Muscle of back (tissue), 11 donors: ENCODE measurements around the gene DRGX. TPM values are rescaled to one million over a fixed set of nuclear protein-coding genes. Genes with fewer than 3 reads are reported as not detected.
A peak's percentile ranks its signal among the peaks of the same experiment; 100 is the strongest.

Experiments used
- DNase-seq, 3 donors: peaks; one replicate each; pipeline versions ENCODE4 v3.0.0 to v3.0.0-alpha.2; 2013
- polyA plus RNA-seq, 10 donors: library from polyadenylated mRNA; unstranded; fragments of 120-200 nt; gene quantifications; one replicate each; pipeline ENCODE4 v1.2.1, GENCODE V29; 2013; ENCODE audit not compliant: insufficient read length in 10 of 10

The DRGX gene
- polyA plus RNA-seq, 10 donors, result 0.10 to 0.26 TPM; not detected in 8

DNA sequence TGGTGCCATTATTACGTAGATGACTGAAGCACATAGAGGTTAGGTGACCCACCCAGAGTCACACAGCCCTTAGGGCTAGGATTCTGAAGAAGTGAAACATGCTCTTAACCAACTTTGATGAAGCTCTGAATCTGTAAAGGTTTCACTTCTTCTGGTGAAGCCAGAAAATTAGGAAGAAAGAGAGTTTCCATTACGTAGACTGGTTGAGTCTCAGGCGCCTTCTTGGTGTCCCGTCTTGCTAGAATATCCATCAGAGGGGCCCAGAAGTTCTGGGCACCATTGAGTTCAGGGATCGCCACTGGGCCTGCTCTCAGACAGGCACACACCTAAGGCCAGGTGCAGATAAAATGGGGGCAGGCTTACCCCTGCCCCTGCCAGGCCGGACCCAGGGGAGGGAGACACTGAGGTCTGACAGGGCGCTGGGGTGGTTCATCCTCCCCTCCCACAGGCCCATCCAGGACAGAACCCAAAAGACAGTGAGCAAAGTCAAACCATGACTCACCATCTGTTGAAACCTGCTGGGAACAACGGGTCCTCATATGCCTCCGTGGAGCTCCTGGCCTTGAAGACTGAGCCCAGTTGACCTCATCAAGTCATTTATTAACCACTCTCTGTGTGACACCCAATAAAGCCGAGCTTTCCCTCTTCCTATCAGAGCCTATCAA is 33.2 kb downstream of the DRGX start:
- no peak for DNase-seq

DNA sequence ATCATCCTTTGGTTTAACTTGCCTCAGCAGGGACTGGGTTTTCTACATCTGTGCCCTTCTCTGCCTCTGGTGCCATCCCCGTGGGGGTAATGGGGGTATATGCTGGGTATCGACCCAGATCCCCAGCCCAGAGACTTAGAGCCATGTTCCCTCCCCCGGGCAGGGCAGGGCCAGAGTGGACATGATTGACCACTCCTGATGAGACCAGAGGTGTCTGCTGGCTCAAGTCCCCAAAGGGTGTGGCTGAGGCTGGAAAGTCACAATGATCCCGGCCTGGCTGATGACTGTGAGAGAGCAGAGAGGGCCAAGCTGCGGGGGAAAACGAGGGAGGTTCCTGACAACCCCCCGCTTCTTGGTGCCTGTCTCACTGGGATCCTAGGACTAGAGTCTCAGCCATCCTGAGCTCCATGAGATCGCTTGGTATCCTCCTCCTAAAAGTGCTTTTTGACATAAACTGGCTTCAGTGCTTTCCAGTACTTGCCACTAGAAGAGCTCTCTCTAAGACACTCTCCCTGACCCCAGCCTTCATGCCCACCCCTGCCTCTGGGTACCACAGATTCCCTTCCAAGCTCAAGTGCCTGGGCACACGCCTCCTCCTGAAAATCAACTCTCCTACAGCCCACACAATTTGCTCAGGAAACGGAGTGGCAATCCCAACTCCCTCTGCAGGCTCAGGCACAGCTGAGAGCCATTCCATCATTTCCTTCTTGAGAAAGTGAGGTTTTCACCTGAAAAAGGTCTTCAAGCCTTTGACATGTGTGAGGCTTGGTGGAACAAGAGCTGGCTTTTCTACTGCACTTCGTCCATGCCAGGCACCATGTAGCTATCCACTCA is 33.9 kb downstream of the DRGX start:
- no peak for DNase-seq

DNA sequence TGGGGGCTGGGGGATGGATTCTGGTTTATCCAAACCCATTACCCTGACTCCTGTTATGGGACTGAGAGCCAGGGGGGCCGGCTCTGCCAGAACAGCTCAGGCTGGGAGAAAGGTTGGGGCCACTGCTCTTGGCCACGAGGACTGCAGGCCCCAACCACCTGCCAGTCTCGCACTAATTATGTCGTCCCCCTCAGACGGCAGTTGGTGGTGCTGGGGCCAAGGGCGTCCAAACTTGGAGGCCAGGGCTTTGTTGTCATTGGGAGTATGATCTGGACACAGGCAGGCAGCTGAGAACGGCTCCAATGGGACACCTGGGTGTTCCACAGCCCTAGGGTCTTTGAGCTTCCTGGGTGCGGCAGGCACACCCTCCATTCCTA is 34.7 kb downstream of the DRGX start:
- no peak for DNase-seq

DNA sequence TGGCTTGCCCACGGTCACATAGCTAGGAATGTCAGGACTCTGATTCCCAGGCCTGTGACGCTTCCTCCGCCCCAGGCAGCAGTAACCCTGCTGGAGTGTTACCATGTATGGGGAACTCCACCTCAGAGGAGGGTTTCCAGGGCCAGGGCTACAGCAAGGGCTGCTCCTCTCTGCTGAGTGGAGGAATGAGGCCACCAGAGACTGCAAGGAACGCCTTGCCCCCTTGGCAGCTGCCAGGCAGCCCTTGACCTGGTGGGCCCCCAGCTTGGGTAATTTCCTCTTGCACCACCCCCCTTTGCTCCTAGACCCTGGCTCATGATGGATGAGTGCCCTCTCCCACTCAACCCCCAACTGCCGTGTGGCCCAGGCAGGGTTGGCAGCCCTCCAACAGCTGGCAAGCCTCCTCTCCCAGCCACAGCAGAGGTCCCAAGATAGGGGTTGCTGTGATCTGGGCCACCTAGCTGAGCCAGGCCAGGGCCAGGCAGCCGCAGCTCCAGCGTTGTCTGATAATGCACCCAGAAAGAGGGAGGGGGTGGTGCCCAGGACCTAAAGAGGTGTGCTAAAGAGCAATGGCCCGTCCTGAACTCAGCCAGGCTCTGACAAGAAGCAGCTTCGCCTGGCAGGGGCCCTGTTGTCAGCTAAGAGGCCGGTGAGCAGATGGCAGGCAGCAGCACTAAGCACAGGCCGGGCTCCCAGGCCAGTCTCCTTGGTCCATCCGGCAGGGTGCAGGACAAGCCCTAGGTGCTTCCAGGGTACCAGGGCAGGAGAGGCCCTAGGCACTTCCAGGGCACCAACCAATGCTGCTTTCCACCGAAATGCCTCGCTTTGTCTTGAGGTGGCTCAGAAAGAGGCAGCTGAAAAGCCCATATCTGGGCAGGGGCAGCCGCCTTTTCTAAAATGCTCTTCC is 35.4 kb downstream of the DRGX start:
- peak in 2 of 3 donors; percentile 3 to 30 for DNase-seq

DNA sequence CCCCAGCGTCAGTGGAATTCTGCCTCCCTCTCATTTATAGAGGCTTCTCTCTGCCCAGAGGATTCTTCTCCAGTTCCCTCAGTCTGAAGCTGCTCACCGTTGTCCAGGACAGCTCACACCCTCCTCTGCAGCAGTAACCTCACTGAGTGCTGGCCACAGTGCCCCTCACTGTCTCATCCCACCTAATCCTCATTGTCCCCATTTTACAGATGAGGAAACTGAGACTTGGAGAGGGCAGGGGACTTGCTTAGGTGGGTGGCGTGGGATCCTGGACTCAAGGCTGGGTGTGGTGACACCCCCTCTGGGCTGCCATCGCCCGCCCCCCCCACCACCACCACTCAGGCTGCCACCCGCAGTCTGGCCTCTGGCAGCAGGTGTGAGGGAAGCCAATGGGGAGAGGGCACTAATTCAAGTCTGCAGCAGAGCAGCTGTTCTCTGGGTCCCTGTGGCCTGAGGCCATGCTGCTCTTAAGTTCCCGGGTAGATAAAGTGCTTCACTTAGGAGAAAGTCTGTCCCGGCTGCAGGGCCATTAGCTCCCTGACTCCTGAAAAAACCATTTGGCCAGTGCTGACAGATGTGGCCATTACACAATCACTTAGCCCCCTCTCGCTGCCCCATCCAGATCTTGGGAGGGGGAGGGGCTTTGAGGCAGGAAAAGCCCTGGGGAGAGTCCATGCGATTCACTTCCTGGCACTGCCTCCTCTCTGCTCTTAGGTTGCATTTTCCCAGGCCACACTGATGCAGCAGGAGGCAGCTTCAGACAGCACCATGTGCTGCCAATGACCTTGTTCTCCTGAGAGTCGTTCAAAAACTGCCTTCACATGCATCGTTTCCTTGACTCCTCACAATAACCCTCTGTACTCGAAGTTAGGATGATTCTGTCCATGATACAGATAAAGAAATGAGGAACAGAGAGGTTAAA is 36.3 kb downstream of the DRGX start:
- DNase-seq, result peak; percentile 20 to 53 (median 21)

DNA sequence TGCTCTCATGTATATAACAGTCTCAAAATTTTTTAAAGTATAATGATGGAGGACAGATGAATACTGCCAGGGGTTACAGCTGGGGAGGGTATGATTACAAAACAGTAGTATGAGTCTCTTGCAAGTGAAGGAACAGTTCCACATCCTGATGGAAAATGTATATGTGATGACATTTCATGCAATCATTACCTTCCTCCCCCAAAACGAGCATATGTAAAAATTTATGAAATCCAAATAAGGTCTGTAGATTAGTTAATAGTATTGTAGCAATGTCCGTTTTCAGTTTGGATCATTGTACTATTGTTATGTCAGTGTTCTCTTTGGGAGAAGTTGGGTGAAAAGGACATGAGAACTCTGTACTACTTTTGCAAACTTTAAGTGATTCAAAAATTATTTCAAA is 38.0 kb downstream of the DRGX start:
- DNase-seq, result no peak

DNA sequence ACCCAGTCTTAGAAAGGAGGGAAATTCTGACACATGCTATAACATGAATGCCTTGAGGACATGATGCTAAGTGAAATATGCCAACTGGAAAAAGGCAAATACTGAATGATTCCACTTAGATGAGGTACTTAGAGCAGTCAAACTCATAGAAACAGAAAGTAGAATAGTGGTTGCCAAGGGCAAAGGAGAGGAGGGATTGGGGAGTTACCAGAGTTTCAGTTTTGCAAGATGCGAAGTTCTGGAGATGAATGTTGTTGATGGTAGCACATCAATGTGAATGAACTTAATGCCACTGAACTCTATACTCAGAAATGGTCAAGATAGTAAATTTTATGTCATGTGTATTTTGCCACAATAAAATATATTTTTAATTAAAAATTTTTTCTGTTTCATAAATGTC is 38.9 kb downstream of the DRGX start:
- DNase-seq, result no peak

DNA sequence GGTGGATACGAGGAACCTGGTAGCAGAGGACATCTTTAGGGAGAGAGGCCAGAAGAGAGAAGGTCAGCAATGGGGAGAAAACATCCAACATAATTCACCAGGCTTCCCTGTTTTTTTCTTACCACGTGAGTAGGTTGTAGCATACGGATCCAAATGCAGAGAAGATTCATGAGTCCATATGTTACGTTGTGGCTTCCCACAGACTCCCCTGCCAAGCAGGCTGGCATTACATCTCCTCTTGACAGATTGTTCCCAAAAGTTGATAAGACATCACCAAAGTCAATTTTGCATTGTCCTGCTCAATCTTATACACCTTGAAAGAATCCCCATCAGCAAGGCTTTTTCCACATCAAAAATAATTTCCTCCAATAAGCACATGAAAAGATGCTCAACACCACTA is 39.7 kb downstream of the DRGX start:
- DNase-seq, result no peak

DNA sequence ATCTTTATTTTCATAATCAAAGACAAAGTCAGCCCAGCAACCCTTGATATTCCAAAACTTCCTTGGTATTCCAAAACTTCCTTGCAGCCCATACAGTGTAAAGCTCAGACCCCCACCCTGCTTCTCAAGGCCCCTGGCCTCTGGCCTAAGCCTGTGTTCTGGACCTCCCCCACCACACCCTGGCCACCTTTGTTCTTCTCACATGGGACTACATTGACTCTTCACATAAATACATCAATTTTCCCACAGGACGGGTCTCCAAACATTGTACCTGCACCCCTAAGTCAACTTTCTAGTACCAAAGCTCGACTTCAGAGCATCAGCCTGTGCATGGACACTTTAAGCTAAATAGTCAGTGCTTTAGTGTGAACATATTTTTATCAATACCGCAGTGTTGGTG is 40.7 kb downstream of the DRGX start:
- DNase-seq, result no peak

DNA sequence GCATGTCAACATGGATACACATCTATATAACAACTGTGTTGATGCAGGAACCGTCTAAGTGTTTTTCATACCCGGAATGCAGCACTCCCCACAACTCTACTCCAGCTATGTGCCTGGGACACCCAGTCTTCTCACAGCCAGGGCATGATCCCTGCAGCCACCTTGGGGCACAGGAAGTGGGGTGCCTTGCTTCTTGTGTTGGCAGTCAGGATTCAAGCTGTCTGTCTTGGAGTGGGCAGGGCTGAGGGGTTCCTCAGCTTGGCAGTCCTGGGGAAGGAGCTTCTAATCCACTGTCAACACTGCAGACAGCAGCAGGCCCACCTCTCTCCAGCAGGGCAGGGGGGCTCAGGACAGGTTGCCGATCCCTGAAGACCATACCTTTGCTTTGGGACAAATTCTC is 41.3 kb downstream of the DRGX start:
- DNase-seq, result no peak

DNA sequence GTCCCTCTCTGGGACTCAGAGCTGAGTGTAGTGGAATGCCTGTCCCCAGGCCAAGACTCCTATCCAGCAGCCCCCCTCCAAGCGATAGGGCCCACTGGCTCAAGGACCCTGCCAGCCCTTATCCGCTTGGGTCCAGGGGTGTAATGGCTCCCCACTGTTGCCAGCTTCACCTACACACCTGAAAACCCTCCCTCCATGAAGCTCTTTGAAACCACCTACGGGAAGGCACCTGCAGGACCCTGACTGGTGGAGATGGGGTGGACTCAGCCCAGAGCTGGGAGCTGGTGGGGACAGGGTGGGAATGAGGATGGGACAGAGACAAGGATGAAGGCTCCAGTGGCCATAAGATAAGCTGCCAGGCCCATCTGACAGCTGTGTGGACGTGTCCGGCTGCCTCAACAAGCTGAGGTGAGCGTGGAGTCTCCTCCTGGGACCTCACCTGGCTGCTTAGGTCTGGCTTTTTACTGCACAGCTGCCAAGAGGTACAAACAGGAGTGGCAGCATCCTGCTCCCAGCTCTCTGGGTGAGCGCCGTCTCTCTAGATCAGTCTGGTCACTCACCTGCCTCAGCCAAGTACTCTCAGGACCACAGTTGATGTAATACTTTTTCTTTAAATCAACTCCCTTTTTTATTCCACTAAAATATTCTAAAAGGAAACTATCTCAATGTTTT is 41.9 kb downstream of the DRGX start:
- no peak for DNase-seq

DNA sequence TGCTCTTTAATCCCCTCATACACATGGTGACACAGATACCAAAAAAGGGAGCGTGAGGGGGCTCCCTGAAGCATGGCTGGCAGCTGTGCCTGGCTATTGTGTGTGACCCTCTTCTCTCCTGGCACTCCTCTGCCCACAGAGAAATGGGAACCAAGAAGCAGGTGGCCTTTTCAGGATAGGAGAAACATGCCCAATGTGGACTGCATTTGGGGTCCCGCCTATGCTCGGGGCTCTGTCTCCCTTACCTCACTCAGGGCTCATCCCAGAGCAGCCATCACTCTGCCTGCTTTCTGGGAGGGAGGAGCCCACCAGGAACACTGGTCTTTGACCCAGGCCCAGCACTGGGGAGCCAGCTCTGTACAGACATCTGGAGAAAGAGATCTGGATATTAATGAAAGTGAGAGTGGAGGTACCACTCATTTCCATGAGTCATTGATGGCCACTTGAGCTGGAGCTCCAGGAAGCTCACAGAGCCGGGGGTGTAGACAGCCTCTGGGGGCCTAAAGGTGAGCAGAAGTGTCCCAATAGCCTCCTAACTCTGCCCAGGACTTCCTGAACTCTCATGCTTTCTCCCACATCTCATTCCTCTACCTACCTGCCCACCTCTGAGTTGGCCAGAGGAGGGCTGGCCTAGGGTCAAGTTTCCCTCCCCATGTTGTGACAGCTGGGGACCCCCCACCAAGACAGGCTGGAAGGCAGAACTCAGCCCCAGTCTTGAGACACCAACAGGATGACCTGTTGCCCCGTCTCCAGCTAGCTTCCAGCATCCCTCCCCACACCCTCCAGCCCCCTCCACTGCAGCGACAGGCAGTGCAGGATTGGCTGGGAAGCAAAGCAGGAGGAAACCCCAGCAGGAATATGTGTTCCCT is 42.6 kb downstream of the DRGX start:
- DNase-seq, result no peak

DNA sequence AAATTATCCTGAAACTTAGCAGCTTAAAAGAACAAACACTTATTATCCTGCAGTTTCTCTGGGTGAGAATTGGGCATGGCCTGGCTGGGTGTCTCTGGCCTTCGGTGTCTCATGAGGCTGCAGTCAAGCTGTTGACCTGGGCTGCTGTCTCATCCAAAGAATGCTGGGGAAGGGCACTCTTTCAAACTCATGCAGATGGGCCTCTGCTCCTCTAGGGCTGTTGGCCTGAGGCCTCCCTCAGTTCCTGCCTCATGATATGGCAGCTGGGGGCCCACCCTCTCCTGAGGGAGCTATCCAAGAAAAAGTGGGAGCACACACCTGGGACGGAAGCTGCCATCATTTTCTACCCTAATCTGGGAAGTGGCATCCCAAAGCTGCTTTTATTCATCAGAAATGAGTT is 43.6 kb downstream of the DRGX start:
- no peak for DNase-seq

DNA sequence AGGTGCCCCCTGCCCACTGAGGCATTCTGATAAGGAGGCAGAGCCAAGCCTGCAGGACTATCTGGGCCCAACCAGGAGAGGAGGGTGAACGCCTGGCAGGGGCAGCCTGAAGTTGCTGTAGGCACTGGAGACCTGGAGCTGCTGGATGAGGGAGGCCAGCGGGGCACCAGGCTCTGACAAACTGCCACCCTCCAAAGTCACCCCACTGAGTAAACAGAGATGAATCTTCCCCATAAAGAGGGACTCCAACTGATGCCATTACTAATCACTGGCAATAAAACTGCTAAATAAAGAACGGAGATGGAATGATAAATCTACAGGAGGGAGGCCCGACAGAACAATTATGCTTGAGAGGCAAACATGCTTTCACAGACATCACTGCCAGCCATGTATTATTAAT is 44.2 kb downstream of the DRGX start:
- DNase-seq, result no peak

DNA sequence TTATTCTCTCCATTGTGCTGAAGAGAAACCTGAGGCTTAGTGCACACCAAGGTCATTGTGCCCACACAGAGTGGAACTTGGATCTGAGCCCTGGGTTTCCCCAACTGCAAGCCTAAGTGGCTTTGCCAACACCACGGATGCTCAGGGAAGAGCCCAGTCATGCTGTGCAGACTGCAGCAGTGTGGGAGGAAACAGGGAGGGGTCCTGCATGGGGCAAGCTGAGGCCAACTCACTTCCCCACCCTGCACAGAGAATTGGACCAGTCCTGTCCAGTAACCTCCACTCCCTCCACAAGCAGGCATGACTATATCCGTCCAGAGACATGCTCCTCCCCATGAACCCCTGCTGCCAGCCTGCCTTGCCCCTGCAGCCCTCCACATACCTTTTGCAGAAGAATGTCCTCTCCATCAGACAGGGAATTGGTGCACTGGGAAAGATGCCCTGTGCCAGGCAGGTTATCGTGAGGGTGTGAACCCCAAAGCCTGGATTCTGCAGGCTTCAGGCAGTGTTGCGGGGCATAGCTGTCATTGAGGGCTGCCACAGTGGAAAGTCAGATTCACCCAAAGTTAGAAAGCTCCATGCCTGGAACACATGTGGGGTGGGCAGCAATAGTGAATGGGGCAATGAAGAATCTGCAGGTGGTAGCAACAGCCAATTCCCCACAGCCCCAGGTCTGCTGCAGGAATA is 44.9 kb downstream of the DRGX start:
- DNase-seq, result no peak

DNA sequence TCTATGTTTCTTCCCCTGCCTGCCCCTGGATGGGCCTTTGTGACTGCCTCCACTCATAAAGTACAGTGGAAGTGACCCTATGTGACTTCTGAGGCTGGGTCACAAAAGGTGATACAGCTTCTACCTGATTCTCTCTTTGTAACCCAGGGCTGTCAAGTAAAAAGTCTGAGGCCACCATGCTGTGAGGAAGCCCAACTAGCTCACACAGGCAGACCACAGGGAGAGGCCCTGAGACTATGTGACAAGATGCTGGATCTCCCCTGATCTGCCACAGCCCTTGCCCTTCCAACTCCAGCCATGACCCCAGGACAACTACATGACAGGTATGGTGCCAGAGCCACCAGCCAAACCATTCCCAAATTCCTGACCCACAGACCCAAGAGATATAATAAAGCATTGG is 45.8 kb downstream of the DRGX start:
- no peak for DNase-seq

DNA sequence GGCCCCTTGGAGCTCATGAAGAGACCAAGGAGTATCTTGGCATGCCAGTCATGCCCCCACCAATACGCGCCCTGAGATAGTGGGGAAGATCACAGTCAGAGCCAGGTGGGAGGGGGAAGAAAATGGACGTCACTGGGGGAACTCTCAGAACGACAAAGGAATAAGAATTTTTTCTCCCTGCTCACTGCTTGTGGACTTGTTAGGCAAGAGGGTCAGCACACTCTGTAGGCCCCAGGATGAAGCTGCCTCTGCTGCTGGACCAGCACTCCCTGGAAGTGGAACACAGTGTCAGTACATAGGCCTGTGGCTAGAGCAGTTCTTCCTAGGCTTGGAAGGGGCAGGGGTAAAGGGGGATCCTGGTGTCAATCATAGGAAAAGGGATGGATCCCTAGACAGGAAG is 46.5 kb downstream of the DRGX start:
- no peak for DNase-seq

DNA sequence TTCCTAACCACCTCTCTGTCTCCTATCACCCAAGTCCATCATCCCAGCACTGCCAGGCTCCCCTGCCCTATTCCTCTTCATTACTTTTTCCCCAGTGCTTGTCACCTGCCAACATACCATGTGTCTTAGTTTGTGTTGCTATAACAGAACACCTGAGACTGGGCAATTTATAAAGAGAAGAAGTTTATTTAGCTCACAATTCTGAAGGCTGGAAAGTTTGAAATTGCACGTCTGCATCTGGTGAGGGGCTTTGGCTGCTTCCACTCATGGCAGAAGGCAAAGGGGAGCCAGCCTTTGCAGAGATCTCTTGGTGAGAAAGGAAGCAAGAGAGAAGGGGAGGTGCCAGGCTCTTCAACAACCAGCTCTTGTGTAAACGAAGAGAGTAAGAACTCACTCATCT is 47.3 kb downstream of the DRGX start:
- no peak for DNase-seq

DNA sequence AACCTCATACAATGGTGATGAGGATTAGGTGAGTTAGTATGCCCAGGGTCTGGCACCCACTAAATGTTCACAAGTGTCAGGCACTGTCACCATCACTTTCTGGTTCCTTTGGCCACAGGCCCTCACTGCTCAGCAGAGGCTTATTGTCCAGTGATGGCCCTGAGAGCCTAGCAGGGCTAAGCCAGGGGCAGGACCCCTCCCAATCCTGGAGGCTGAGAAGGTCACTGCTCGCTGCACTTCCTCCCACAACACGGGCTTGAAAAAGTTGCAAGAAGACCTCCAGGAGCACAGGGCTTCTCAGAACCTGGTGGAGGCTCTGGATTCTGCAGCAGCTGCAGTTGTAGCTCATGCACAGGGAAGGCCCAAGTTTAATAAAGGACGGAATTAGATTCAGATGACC is 48.1 kb downstream of the DRGX start:
- no peak for DNase-seq
